Suprapubic skin (tissue), 4 donors: ENCODE measurements around the gene SNCG.

ENCODE experiments used
- EP300 ChIP-seq: sonication (generic); formaldehyde crosslinking; IDR thresholded peaks from one replicate; pipeline ENCODE4 v1.6.1; 2017; ENCODE audit warnings: antibody characterized with exemption
- POLR2AphosphoS5 ChIP-seq, 3 donors: sonication (generic); formaldehyde crosslinking; IDR thresholded peaks; one replicate each; pipeline ENCODE4 v1.6.1; 2017; ENCODE audit warnings: antibody characterized with exemption in 3 of 3
- TF ChIP-seq, protein P1 (sequence below), 2 donors: fragments of 200-600 bp in 1 of 2; fragments of 450-650 bp in 1 of 2; sonication (generic) in 1 of 2; IDR thresholded peaks; one replicate each; pipeline ENCODE4 v1.5.1; 2016 to 2019; ENCODE audit warnings: antibody characterized with exemption in 2 of 2, mild to moderate bottlenecking in 1 of 2, moderate library complexity in 1 of 2

DNA sequence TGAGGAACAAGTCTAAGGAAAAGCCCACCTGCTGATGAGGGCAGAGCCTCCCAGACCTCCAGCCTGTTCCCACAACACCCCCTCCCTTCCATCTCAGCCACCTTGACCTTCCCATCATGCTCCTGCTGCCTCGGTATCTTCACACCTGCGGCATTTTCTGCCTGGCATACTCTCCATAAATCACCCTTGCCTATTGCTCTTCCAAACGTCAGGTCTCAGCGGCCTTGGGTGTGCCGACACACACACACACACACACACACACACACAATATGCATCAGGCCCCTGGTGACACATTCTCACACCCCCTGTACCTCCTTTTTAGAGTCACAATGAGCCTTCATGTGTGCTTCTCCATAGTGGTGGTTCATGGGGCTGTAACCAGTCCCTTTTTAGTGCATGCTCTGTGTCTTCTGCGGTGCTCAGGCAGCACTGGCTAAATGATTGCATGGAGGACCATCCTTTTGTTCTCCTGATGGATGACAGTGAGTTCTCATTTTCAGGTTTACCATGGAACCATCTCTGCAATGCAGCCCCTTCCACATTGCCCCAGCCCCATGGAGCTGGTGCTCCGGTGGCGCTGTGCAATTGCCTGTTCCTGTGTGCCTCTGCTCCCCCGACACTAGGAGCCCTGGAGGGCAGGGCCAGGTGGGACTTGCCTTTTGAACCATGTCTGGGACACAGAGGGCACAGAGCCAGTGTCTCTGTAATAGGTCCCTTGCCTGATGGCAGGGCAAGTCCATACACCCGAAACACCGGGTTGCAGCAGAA lies 14.4 kb downstream of the SNCG start:
- TF ChIP-seq, protein P1, sequence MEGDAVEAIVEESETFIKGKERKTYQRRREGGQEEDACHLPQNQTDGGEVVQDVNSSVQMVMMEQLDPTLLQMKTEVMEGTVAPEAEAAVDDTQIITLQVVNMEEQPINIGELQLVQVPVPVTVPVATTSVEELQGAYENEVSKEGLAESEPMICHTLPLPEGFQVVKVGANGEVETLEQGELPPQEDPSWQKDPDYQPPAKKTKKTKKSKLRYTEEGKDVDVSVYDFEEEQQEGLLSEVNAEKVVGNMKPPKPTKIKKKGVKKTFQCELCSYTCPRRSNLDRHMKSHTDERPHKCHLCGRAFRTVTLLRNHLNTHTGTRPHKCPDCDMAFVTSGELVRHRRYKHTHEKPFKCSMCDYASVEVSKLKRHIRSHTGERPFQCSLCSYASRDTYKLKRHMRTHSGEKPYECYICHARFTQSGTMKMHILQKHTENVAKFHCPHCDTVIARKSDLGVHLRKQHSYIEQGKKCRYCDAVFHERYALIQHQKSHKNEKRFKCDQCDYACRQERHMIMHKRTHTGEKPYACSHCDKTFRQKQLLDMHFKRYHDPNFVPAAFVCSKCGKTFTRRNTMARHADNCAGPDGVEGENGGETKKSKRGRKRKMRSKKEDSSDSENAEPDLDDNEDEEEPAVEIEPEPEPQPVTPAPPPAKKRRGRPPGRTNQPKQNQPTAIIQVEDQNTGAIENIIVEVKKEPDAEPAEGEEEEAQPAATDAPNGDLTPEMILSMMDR (IDR thresholded peaks at IDR 0.05) = no peak
- TF ChIP-seq POLR2AphosphoS5 (IDR thresholded peaks at IDR 0.05) (no peak), EP300 (no peak)
